ENCODE results near the gene UGT2B15.
"Not testable (repeated sequence)": the region's sequence is repeated elsewhere in the genome, so short reads cannot be mapped to it uniquely, and the experiment has no call there.

Gene UGT2B15

DNA sequence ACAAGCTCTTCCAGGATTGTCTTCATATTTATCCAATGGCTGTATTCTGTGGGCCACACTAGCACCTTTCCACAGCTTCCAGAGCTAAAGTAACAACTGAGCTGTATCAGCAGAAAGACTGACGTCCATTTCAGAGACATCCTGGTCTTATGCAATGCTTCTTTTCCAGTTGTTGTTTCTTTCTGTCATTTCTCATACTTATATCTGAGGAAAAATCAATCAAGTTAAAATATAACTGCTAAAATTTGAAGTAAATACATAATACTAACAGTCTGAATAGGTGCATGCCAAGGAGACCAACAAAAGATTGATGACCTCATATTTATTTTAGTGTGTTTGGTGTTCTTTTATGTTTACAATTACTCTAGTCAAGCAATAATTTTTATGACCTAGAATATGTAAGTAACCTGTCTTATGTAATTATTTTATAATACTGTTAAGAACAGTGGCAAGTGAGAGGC is at the start of gene UGT2B15:
TSS of gene UGT2B15 (minus strand) at position 174 of the 461 bp plus-strand sequence. CDS start at position 140, 34 bp downstream.
- not testable (repeated sequence) for DNase-seq (ENCODE audit: low read depth in 4 of 4, low spot score in 1 of 4)

DNA sequence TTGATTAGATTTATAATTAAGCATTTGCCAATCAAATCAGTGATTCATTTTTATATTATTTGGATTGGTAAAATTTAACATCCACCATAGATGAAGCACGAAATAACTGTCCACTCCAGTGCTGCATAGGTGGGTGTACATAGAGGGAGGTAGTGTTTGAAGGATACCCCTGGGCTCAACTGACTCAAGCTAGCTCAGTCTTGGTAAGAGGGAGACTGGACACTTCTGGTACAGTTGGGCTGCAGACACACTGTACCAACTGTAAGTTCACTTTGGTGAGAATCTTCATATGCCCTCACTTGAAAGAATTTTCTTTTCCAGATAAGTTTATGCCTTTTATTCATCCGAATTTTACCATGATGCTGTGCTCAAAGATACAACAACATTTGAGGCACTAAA is 48.6 kb upstream of the UGT2B15 start:
- no peak for DNase-seq (ENCODE audit: low read depth in 4 of 4, low spot score in 1 of 4)

DNA sequence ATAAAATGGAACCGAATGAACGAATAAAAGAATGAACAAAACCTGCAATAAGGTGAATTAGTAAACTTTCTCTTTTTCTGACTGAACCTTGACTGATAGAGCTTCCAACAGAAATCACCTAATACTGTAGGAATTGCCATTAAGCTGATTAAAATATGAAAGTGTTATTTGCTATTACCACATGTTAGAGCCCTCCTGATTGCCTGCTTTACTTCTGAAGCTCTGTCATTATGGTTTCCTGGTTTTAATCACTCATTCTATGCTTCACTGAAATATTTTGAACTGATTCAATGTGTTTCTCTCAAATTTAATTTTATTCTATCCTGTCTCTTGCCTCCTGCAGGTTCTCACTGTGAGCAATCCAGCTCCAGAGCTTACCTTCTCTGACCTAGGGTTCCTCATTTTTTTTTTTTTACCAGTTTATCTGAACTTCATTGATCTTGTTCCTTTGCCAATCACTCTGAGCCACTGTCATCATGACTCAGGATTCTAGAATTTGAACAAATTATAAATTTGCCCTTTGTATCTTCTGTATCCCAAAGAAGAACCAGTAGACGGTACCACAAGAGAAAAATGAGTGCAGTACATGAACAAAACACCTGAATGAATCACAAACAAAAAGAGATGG is 48.1 kb upstream of the UGT2B15 start:
- DNase-seq (ENCODE audit: low read depth in 4 of 4, low spot score in 1 of 4): no peak

DNA sequence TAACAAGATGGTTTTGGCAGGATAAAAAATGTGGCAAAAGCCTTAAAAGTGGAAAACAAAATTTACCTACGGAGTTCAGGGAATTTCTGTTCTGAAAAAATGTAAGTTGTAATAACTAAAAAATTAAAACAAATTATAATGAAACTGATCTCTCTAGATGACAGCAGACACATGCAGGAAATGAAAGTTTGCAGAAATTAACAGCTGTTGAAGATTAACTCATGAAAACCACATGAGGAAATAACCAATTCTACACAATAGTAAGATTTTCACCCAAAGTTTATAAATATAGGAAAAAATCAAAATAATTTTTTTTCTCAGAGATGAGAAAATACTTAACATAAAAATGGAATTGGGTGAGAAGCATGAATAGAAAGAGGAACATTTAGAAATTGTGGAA is 47.5 kb upstream of the UGT2B15 start:
- no peak for DNase-seq (ENCODE audit: low read depth in 4 of 4, low spot score in 1 of 4)

DNA sequence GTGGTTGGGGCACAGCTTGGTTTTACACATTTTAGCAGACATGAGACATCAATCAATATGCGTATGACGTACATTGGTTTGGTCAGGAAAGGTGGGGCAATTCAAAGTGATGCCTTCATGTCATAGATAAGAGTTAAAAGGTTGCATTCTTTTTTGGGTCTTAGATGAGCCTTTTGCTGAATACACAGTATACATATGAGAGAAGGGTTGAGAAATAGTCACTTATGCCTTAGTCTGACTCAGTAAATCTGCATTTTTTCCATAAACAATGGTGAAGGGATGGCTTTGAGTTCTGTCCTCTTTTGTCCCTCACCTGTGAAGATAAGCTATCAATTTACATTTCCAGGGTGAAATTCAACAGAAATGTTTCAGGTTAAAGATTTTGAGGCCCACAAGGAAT is 43.9 kb upstream of the UGT2B15 start:
- no peak for DNase-seq (ENCODE audit: low read depth in 4 of 4, low spot score in 1 of 4)

DNA sequence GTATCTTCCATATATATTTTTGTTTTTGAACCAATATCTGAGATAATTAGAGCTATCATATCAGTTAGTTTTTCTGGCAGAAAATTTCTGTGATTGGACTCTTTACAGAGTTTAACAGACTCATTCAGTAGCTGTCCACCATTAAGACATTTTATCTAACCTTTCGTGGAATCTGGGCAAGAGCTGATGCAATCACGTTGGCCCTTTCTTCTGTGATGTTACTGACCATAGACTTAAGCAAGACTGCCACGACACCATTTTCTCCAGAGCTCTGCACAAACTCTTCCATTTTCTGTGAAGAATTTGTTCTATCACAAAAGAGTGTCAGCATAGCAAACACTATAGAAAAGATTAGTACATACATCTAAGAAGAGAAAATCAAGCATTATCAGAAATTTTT is 41.8 kb upstream of the UGT2B15 start:
- no peak for DNase-seq (ENCODE audit: low read depth in 4 of 4, low spot score in 1 of 4)

DNA sequence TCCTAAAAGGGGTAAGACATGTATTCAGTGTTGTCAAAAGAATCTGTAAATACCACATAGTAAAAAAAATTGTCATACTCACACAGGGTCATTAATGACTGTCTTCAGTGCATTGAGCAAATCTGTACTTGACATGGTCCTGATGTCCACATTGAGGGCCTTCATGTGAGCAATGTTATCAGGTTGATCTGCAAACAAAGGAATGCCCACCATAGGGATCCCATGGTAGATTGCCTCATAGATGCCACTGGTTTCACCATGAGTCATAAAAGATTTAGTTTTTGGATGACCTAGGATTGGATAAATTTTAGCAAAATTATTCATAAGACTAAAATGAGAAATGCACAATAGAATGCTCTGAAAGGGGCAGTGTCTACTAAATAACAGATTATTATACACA is 38.1 kb upstream of the UGT2B15 start:
- no peak for DNase-seq (ENCODE audit: low read depth in 4 of 4, low spot score in 1 of 4)

DNA sequence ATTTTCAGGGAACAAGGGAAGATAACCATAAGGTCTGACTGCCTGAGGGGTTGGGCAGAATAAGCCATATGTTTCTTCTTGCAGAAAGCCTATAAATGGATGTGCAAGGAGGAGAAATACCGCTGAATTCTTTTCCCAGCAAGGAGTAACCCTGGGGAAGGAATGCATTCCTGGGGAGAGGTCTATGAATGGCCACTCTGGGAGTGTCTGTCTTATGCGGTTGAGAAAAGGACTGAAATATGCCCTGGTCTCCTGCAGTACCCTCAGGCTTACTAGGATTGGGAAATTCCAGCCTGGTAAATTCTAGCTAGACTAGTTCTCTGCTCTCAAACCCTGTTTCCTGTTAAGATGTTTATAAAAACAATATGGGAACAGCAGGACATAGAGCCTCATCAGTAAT is 32.7 kb upstream of the UGT2B15 start:
- not testable (repeated sequence) for DNase-seq (ENCODE audit: low read depth in 4 of 4, low spot score in 1 of 4)

DNA sequence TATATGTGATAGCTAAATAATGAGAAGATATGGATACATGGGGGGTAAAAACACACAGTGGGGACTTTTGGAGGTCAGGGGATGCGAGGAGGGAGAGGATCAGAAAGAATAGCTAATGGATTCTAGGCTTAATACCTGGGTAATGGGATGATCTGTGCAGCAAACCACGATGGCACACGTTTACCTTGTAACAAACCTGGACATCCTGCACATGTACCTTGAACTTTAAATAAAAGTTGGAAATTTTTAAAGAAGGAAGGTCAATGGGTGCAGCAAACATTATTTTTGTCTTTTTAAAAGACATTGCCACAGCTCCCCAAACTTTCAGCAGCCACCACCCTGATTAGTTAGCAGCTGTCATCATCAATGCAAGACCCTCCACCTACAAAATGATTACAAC is 29.7 kb upstream of the UGT2B15 start:
- DNase-seq (ENCODE audit: low read depth in 4 of 4, low spot score in 1 of 4): no peak

DNA sequence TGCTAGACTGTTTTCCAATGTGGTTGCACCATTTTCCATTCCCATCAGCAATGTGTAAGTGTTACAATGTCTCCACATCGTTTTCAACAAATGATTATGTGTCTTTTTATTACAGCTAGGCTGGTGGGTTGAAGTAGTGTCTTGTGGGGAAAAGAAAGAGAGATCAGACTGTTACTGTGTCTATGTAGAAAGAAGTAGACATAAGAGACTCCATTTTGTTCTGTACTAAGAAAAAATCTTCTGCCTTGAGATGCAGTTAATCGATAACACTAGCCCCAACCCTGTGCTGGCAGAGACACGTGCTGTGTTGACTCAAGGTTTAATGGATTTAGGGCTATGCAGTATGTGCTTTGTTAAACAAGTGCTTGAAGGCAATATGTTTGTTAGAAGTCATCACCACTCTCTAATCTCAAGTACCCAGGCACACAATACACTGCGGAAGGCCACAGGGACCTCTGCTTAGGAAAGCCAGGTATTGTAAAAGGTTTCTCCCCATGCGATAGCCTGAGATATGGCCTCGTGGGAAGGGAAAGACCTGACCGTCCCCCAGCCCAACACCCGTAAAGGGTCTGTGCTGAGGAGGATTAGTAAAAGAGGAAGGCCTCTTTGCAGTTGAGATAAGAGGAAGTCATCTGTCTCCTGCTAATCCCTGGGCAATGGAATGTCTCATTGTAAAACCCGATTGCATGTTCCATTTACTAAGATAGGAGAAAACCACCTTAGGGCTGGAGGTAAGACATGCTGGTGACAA is 23.0 kb upstream of the UGT2B15 start:
- DNase-seq (ENCODE audit: low read depth in 4 of 4, low spot score in 1 of 4): no peak

DNA sequence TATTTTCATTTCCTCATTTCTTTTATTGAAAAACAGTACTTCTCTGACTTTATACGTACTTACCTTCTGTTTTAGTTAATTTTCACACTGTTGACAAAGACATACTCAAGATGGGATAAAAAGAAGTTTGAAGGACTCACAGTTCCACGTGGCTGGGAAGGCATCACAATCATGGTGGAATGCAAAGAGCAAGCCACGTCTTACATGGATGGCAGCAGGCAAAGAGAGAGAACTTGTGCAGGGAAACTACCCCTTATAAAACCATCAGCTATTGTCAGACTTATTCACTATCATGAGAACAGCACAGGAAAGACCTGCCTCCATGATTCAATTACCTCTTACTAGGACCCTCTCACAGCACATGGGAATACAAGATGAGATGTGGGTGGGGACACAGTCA is 20.7 kb upstream of the UGT2B15 start:
- no peak for DNase-seq (ENCODE audit: low read depth in 4 of 4, low spot score in 1 of 4)

DNA sequence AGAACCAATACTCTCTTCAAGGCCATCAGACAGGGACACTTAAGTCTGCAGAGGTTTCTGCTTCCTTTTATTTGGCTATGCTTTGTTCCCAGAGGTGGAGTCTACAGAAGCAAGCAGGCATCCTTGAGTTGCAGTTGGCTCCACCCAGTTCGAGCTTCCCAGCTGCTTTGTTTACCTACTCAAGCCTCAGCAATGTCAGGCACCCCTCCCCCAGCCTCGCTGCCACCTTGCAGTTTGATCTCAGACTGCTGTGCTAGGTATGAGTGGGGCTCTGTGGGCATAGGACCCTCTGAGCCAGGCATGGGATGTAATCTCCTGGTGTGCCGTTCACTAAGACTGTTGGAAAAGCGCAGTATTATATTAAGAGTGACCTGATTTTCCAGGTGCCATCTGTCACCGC is 12.6 kb upstream of the UGT2B15 start:
- DNase-seq (ENCODE audit: low read depth in 4 of 4, low spot score in 1 of 4): no peak

DNA sequence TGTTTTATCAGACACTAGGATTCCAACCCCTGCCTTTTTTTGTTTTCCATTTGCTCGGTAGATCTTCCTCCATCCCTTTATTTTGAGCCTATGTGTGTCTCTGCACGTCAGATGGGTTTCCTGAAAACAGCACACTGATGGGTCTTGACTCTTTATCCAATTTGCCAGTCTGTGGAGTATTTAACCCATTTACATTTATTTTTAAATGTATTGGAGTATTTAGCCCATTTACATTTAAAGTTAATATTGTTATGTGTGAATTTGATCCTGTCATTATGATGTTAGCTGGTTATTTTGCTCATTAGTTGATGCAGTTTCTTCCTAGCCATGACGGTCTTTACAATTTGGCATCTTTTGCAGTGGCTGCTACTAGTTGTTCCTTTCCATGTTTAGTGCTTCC is 10.8 kb upstream of the UGT2B15 start:
- DNase-seq (ENCODE audit: low read depth in 4 of 4, low spot score in 1 of 4): not testable (repeated sequence)

DNA sequence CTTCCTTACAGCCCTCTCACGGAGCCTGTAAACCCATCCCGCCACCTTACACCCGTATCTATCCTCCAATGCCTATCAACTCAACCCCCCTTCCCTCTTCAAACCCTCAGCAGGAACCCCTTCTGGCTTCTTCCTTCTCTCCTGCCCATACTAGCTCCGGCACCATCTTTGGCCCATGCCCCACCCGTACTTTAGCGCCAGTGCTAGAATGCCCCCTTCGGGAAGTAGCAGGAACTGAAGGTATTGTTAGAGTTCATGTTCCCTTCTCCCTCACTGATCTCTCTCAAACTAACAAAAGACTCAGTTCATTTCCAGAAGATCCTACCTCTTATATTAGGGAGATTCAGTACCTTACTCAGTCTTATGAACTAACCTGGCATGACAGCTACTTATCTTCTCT is 2.7 kb upstream of the UGT2B15 start:
- no peak for DNase-seq (ENCODE audit: low read depth in 4 of 4, low spot score in 1 of 4)

DNA sequence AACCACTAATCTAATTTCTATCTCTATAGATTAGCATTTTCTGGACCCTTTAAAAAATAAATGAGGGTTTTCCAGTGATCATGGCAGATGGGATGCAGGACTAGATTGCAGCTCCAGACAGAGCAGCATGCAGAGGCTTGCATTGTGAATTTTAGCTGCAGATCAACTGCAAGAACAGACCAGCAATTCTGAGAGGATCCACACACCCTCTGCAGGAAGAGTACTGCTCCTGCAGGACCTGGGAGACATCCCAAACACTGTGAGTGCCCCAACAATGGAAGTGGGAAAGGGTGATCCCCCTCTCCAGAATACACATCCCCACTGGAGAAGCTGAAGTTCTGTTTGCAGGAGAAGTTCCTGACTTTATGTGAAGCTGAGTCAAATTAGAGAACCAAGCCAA is 765 bp upstream of the UGT2B15 start:
- not testable (repeated sequence) for DNase-seq (ENCODE audit: low read depth in 4 of 4, low spot score in 1 of 4)

DNA sequence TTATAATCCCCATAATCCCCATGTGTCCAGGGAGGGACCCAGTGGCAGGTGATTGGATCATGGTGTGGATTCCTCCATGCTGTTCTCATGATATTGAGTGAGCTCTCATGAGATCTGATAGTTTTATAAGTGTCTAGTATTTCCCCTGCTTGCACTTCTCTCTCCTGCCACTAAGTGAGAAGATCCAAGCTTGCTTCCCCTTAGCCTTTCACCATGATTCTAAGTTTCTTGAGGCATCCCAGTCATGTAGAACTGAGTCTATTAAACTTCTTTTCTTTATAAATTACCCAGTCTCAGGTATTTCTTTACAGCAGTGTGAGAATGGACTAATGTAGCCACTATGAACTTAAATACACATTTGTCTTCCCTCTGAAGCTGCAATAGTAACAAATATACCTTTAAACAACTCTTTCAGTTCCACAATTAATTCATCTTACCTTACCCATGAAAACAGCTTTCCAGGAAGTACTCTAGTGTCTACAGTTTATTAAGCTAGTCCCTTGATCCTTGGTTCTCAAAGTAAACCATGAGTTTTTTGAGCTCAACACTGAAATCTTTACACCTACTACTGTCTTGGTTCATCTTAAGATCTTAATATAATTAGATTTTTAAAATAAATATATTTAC is 1.8 kb downstream of the UGT2B15 start:
- DNase-seq (ENCODE audit: low read depth in 4 of 4, low spot score in 1 of 4): not testable (repeated sequence)

DNA sequence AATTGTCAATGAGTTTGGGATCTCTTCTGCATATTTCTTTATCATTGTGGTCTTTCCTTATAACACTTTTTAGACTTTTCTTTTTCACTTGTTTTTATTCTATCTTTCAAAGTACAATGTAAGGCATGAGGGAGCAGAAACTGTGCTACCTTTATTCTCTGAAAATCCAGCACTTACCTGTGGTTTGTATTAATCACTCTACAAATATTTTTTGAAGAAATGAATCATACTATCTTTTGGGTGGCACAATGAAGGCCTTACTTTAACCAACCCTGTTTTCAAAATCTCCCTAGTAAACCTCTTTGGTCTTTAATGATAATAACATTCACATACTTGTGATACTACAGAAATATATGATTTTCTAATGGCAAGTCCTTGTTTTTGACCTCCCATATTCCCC is 2.9 kb downstream of the UGT2B15 start:
- not testable (repeated sequence) for DNase-seq (ENCODE audit: low read depth in 4 of 4, low spot score in 1 of 4)

DNA sequence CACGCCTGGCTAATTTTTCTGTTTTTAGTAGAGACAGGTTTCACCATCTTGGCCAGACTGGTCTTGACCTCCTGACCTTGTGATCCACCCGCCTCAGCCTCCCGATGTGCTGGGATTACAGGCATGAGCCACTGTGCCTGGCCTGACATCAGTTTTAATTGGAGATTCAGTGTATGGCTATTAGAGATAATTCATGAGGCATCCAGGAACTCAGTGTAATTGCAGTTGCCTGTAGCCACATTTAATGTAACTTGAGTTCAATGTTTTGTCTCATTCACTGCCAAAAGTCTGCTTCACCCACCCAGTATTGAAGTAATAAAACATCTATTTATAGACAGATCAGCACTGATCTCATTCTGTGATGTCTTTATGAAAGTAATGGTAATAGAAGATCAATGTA is 5.7 kb downstream of the UGT2B15 start:
- DNase-seq (ENCODE audit: low read depth in 4 of 4, low spot score in 1 of 4): not testable (repeated sequence)

DNA sequence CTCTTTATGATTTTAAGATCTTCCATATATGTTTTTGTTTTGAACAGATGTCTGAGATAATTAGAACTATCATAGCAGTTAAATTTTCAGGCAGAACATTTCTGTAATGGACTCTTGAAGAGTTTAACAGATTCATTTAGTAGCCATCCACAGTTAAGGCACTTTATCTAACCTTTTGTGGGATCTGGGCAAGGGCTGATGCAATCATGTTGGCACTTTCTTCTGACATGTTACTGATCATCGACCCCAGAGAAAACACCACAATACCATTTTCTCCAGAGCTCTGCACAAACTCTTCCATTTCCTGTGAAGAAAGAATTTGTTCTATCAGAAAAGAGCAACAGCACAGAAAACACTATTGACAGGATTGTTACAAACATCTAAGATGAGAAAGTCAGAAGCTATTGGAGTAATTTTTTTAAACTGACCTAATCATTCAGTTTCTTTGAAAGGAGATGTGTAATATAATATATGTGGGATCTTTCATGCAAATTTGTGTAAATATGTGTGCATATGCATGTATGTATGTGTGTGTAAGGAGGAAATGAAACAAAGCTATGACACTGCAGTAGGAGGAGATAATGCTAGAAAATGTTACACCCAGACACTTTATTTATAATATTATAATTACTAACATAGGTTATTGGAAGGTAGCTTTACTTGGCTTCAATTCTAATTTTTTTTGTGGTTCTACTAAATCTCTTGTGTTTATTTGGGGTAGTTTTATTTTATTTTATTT is 7.4 kb downstream of the UGT2B15 start:
- DNase-seq (ENCODE audit: low read depth in 4 of 4, low spot score in 1 of 4): not testable (repeated sequence)

DNA sequence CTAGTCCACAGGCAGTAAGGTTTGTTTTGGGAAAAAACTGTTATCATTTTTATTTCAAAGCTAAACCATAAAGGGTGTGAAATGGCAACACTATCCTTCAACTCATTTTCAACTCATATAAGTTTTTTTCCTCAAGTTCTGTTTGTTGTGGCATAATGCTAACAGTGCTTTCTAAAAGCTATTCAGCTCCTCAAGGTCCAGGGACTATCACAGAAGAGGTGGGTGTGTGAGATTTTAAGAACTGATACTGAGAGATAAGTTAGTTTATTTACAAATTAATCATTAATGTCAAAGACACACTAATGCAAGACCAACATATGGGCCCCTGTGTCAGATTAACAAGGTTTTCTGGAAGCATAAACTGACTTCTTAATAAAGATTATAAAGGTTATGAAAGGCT is 11.8 kb downstream of the UGT2B15 start:
- no peak for DNase-seq (ENCODE audit: low read depth in 4 of 4, low spot score in 1 of 4)

DNA sequence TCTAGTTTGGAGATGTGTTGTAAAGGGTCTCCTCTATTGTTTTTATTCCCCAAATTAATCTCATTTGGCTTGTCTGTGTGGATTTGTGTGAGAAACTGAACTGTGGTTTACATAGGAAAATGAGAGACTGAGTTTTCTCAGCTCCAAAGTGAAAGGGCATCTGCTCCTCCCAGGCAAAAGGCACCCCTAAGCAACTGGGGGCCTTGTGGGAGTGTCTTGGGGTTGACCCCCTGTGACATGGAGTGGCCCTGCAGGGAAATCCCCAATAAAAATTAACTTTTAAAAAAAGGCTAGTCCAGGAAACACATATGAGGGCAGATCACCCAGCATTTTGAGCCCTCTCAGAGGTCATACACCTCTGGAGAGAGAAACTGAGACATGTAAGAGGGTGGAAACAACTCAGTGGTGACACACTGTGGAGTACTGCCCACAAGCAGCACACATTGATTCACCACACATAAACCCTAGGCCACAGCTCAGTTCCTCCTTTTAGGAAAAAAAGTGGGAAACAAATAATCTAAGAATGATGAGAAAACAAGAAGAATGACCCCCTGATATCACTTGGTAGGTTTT is 13.3 kb downstream of the UGT2B15 start:
- not testable (repeated sequence) for DNase-seq (ENCODE audit: low read depth in 4 of 4, low spot score in 1 of 4)
